Progenitor cell of endocrine pancreas (in vitro differentiated cells): ENCODE data around the gene MRPL27. TPM values are rescaled to one million over a fixed set of nuclear protein-coding genes. Genes with fewer than 3 reads are reported as not detected.

Experiments used
- DNase-seq: peaks from one replicate; pipeline ENCODE4 v3.0.0; 2021; ENCODE audit warnings: low spot score; ENCODE audit not compliant: unreplicated experiment
- H3K27ac Mint-ChIP-seq: 2 replicates; pipeline ENCODE4 v1.8.0; 2021; ENCODE audit warnings: mild to moderate bottlenecking, moderate library complexity, mixed read lengths
- H3K27me3 Mint-ChIP-seq: 2 replicates; pipeline ENCODE4 v1.8.0; 2021; ENCODE audit warnings: mixed read lengths
- H3K36me3 Mint-ChIP-seq: 2 replicates; pipeline ENCODE4 v1.8.0; 2022; ENCODE audit warnings: mixed read lengths; ENCODE audit not compliant: insufficient read depth
- H3K4me1 Mint-ChIP-seq: 2 replicates; pipeline ENCODE4 v1.8.0; 2021; ENCODE audit warnings: low read depth, mixed read lengths
- H3K4me3 Mint-ChIP-seq: 2 replicates; pipeline ENCODE4 v1.8.0; 2021; ENCODE audit warnings: low read depth, mild to moderate bottlenecking, moderate library complexity, mixed read lengths
- H3K9me3 Mint-ChIP-seq: 2 replicates; pipeline ENCODE4 v1.8.0; 2021; ENCODE audit warnings: low read depth, mixed read lengths
- CTCF ChIP-seq: fragments of 200-600 bp; sonication (generic); IDR thresholded peaks from one replicate; pipeline ENCODE4 v1.5.0; 2021; ENCODE audit warnings: antibody characterized with exemption, mild to moderate bottlenecking; ENCODE audit not compliant: unreplicated experiment
- total RNA-seq: library from RNA; stranded (reverse); gene quantifications from 2 replicates; pipeline ENCODE4 v1.2.1, GENCODE V29; 2021

MRPL27 gene
- total RNA-seq, 1 donor from 2014 or later = 59.6 TPM

DNA sequence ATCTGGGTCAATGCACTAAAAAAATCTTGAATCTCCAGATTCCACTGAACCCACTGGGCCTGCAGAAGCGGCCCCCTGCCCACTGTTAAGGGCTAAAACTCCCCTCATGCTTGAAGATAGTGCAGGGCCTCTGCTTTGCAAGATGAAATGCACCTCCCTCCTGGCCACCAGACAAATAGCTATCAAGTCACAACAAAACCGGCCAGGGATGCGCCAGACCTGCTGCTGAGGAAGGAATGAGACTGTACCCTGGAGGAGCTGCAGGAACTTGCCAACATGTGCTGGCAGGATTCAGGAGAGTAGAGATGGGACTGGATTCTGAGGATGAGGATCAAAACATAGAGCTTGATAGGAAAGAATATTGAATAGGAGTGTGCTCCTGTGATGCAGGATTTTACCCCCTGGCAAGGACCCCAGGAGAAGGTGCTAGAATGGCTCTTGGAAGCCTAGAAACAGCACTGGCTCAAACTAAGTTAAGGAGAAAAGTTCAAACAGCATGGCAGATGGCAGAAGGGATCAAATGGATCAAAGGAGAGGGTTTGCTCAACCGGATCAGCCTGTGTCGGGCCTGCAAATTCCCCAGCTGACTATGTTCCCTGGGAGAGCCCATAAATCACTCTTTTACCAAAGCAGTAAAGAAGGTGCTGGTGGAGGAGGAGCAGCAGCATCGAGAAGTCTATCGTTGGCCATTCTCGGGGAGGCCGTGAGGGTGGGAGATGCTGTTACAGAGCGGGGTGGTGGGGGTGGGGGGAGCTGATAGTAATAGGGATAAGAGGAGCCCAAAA is 54.3 kb downstream of the MRPL27 start:
- TF ChIP-seq CTCF = no peak
- DNase-seq = no peak
- H3K36me3 Mint-ChIP-seq = no peaks in the 10 kb centered on the region
- H3K27me3 Mint-ChIP-seq = peaks cover 6% of the 10 kb centered on the region
- H3K27ac Mint-ChIP-seq = no peak overlapping the region
- H3K4me1 Mint-ChIP-seq = no peaks in the 10 kb centered on the region
- H3K9me3 Mint-ChIP-seq = no peaks in the 10 kb centered on the region
- H3K4me3 Mint-ChIP-seq = no peak overlapping the region

Other genes with a start within 250 kb of the MRPL27 start
- gene SAMD14, start 243.0 kb downstream of the MRPL27 start, total RNA-seq = 6.0 and 7.7 TPM in 2 replicates
- gene PPP1R9B, start 222.5 kb downstream of the MRPL27 start, total RNA-seq = 34.3 and 35.7 TPM in 2 replicates
- gene SGCA, start 207.2 kb downstream of the MRPL27 start, total RNA-seq = not detected in 2 replicates
- 26.7 and 38.4 TPM in 2 replicates for gene COL1A1, start 171.6 kb downstream of the MRPL27 start, total RNA-seq
- 7.4 and 7.6 TPM in 2 replicates for gene TMEM92, start 98.7 kb downstream of the MRPL27 start, total RNA-seq
- gene XYLT2, start 27.1 kb downstream of the MRPL27 start, total RNA-seq = 26.0 and 28.6 TPM in 2 replicates
- 10.1 and 15.0 TPM in 2 replicates for gene EME1, start within 50 bp of the MRPL27 start, total RNA-seq
- gene LRRC59, start 24.3 kb upstream of the MRPL27 start, total RNA-seq = 55.2 and 56.0 TPM in 2 replicates
- gene ACSF2, start 53.0 kb upstream of the MRPL27 start, total RNA-seq = 69.7 and 72.6 TPM in 2 replicates
- gene CHAD, start 95.7 kb upstream of the MRPL27 start, total RNA-seq = not detected in 2 replicates
- gene RSAD1, start 105.7 kb upstream of the MRPL27 start, total RNA-seq = 34.4 and 40.7 TPM in 2 replicates
- 1.7 and 3.5 TPM in 2 replicates for gene MYCBPAP, start 135.3 kb upstream of the MRPL27 start, total RNA-seq
- 8.5 and 9.1 TPM in 2 replicates for gene EPN3, start 159.6 kb upstream of the MRPL27 start, total RNA-seq
- gene SPATA20, start 174.0 kb upstream of the MRPL27 start, total RNA-seq = 84.1 and 90.3 TPM in 2 replicates
- gene CACNA1G, start 187.5 kb upstream of the MRPL27 start, total RNA-seq = 0.19 and 0.36 TPM in 2 replicates